ENCODE results near the gene IGF1R.

DNA sequence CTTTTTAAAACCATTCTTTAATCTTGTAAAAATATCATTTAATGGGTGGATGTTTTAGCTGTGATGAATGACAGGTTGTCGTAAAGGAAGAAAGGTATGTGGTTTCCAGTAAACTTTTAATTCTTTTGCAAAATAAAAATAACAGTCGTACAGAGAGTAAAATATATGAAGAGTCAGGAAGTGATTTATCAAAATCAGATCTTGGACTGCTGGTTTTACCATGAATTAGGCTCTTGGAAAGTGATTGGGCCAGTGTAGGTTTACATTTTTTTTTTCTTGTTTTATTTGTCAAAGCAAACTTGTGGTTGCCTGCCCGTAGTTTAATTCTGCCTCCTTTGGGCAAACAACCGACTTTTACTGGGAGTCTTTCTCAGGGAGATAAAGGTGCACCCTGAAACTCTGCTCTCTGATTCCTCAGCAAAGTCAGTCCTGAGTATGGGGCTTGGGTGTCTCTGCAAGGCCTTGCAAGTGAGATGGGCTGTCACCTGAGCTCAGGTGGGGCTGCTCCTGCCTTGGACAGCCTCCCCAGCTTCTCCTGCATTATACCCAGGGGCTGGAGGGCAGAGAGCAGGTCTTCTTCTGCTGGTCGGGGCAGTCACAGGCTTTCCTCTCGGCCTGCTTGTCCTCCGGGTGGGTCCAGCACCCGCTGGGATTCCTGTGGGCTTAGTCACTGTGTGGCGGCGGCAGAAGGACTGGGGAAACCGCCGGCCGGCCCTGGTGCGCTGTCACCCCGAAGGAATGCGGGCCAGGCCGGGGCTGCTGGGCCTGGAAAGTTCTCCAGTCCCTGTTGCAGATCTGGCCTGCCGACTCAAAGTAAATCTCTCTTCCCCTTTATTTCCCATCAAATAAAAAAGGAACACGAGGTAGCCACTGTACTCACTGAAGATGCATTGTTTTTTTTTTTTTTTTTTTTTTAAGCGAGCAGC is 79.0 kb downstream of the IGF1R start:
- TF ChIP-seq, protein P1, sequence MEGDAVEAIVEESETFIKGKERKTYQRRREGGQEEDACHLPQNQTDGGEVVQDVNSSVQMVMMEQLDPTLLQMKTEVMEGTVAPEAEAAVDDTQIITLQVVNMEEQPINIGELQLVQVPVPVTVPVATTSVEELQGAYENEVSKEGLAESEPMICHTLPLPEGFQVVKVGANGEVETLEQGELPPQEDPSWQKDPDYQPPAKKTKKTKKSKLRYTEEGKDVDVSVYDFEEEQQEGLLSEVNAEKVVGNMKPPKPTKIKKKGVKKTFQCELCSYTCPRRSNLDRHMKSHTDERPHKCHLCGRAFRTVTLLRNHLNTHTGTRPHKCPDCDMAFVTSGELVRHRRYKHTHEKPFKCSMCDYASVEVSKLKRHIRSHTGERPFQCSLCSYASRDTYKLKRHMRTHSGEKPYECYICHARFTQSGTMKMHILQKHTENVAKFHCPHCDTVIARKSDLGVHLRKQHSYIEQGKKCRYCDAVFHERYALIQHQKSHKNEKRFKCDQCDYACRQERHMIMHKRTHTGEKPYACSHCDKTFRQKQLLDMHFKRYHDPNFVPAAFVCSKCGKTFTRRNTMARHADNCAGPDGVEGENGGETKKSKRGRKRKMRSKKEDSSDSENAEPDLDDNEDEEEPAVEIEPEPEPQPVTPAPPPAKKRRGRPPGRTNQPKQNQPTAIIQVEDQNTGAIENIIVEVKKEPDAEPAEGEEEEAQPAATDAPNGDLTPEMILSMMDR (IDR thresholded peaks at IDR 0.05; ENCODE audit: borderline replicate concordance, extremely low read depth, low read length, poor library complexity, severe bottlenecking) = no peak
- no peak for TF ChIP-seq EZH2 (IDR thresholded peaks at IDR 0.05; ENCODE audit: borderline replicate concordance, low read depth, low read length, severe bottlenecking)

Measured in DND-41 (cell line).